ENCODE measurements around the gene MBD3L3. TPM values are rescaled to one million over a fixed set of nuclear protein-coding genes. Genes with fewer than 3 reads are reported as not detected.
"Not testable (repeated sequence)": the region's sequence is repeated elsewhere in the genome, so short reads cannot be mapped to it uniquely, and the experiment has no call there.

Gene MBD3L3
- total RNA-seq, 2 experiments from 2014 or later: not detected

GRCh38 chr19:7067716-7068115 is 9.2 kb upstream of the MBD3L3 start:
- CTCF ChIA-PET: no interaction called here

GRCh38 chr19:7067122-7067521 is 8.6 kb upstream of the MBD3L3 start:
- POLR2A ChIA-PET, CTCF ChIA-PET: not testable (repeated sequence)

More at GRCh38 chr19:7067716-7068115, 9.2 kb upstream of the MBD3L3 start:
- POLR2A ChIA-PET: interaction anchor here (2.5 kb wide), 1 partner anchor 32 kb away, joined by 7 read pairs; no protein-coding TSS in a partner anchor

- ChIA-PET POLR2A (no interaction called here), CTCF (interaction anchor here (0.6 to 1.4 kb wide), 2 partner anchors 199 to 288 kb away, joined by 3 read pairs; no protein-coding TSS in a partner anchor)
Measured at GRCh38 chr19:7063764-7064418, 5.4 kb upstream of the MBD3L3 start.

- ChIA-PET POLR2A (no interaction called here), CTCF (interaction anchor here (1.4 kb wide), 1 partner anchor 199 kb away, joined by 3 read pairs; no protein-coding TSS in a partner anchor)
Measured at GRCh38 chr19:7063339-7063738, 4.9 kb upstream of the MBD3L3 start.

- CTCF ChIA-PET: not testable (repeated sequence)
Measured at GRCh38 chr19:7059977-7060376, 1.5 kb upstream of the MBD3L3 start.

DNA sequence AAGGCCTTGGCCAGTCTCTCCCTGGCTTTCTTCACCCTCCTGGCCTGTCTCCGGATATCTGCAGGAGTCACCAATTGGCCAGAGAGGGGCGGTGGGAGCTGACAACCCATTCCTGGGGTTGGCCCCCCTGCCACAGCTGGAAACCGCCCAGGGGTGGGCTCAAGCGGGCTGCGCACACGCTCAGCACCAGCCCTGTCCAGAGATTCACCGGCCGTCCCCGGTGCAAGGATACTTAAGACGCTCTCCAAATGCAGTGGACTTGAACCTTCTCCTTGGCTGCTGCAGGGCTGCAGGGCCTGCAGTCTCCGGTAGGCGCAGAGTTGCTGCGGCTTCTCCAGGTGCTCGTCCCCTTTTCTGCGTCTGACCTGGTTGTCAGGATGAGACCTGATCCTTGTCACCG is 2.1 kb downstream of the MBD3L3 start:
- POLR2A ChIA-PET, CTCF ChIA-PET: not testable (repeated sequence)

More at GRCh38 chr19:7059977-7060376, 1.5 kb upstream of the MBD3L3 start:
- POLR2A ChIA-PET: not testable (repeated sequence)

DNA sequence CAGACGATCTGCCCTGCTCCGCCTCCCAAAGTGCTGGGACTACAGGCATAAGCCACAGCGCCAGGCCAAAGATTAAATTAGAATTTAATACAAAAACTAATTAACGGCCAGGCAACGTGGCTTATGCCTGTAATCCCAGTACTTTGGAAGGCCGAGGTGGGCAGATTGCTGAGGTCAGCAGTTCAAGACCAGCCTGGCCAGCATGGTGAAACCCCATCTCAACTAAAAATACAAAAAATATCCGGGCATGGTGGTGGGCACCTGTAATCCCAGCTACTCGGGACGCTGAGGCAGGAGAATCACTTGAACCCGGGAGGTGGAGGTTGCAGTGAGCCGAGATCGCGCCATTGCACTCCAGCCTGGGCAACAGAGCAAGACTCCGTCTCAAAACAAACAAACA is 2.8 kb downstream of the MBD3L3 start:
- CTCF ChIA-PET, POLR2A ChIA-PET: not testable (repeated sequence)

DNA sequence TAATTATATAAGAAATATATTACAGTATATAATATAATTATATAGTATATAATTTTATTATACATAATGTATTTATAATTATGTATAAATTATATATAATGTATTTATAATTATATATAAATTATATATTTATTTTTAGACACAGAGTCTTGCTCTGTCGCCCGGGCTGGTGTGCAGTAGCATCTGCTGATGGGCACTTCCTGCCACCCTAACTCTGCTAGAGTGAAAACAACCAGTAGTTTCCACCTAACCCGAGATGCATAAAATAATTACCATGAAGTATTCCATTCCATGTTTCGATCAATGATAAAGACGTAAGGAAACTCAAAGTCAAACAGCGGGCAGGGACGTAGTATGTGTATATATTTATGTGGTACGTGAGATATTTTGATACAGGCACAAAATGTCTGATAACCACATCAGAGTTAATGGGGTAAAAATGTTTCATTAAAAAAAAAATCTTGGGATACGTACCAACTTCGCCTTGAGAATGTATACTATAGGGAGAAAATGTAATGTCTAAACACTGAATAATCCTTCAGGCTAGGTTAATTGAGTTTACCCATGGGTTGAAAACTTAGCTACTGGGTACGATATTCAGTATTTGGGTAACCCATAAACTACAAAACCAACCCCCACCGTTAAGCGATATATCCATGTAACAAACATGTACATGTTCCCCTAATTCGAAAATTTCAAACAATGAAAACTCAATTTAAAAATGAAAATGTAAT is 3.7 kb downstream of the MBD3L3 start:
- POLR2A ChIA-PET, CTCF ChIA-PET: not testable (repeated sequence)

DNA sequence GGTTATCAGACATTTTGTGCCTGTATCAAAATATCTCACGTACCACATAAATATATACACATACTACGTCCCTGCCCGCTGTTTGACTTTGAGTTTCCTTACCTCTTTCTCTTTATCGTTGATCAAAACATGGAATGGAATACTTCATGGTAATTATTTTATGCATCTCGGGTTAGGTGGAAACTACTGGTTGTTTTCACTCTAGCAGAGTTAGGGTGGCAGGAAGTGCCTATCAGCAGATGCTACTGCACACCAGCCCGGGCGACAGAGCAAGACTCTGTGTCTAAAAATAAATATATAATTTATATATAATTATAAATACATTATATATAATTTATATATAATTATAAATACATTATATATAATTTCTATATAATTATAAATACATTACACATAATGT is 5.6 kb downstream of the MBD3L3 start:
- POLR2A ChIA-PET, CTCF ChIA-PET: not testable (repeated sequence)

- POLR2A ChIA-PET, CTCF ChIA-PET: not testable (repeated sequence)
Measured at GRCh38 chr19:7051421-7051820, 7.1 kb downstream of the MBD3L3 start.

GRCh38 chr19:7049021-7049420 is 9.5 kb downstream of the MBD3L3 start, which contains the start of gene MBD3L2:
Gene MBD3L2 (plus strand): TSS chr19:7049321. CDS start chr19:7049374, 53 bp downstream.
- POLR2A ChIA-PET, CTCF ChIA-PET: not testable (repeated sequence)

GRCh38 chr19:7041563-7041962 is 16.9 kb downstream of the MBD3L3 start:
- POLR2A ChIA-PET: not testable (repeated sequence)

DNA sequence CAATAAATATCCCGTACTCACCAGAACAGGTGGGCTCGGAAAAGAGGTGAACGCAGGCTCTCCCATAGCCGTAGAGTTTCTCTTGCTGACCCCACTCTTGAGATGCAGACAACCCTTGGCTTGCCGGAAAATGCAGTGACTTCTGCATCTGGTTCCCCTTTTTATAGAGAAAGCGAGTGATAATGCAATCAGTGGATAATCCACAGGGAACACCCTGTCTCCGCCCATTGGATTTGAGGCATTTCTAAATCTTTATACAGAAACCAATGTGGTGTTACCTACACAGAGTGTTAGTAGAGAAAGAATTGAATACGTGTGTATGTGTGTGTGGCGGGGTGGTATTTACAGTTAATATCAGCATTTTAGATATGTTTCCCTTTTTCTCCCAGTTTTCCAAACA is 18.4 kb downstream of the MBD3L3 start, which contains the start of gene MBD3L4:
Gene MBD3L4, minus strand, starts transcription at position 101 of the 400 bp plus-strand sequence. Its CDS starts 35 bp downstream, at position 66.
- POLR2A ChIA-PET, CTCF ChIA-PET: not testable (repeated sequence)

More at GRCh38 chr19:7041563-7041962, 16.9 kb downstream of the MBD3L3 start:
- CTCF ChIA-PET: not testable (repeated sequence)

GRCh38 chr19:7030278-7030677 is 28.2 kb downstream of the MBD3L3 start, which contains the start of gene MBD3L5:
Gene MBD3L5 (plus strand): TSS chr19:7030578. CDS start chr19:7030612, 34 bp downstream.
- CTCF ChIA-PET, POLR2A ChIA-PET: not testable (repeated sequence)

GRCh38 chr19:7028790-7029189 is 29.7 kb downstream of the MBD3L3 start:
- POLR2A ChIA-PET, CTCF ChIA-PET: not testable (repeated sequence)

GRCh38 chr19:7021331-7021730 is 37.1 kb downstream of the MBD3L3 start, which contains the start of gene MBD3L2B:
Gene MBD3L2B (minus strand): TSS chr19:7021431. CDS start chr19:7021397, 34 bp downstream.
- CTCF ChIA-PET, POLR2A ChIA-PET: not testable (repeated sequence)

DNA sequence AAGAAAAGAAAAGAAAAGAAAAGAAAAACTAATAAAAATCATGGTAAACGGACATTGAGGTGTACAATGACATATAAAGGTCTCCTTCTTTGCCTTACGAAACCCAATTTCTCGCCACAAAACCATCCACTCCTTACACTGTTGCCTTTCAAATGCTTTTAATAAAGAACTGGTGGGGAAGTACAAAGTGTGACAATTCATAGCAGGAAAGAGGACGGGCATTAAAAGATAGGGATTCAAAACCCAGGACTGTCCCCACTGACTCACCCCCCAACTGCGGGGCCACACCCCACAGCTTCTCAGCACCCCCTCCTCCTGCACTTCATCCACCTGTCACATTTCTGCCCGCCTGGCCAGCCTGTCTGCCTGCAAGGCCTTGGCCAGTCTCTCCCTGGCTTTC is 39.6 kb downstream of the MBD3L3 start:
- CTCF ChIA-PET: no interaction called here
- POLR2A ChIA-PET: no interaction called here

DNA sequence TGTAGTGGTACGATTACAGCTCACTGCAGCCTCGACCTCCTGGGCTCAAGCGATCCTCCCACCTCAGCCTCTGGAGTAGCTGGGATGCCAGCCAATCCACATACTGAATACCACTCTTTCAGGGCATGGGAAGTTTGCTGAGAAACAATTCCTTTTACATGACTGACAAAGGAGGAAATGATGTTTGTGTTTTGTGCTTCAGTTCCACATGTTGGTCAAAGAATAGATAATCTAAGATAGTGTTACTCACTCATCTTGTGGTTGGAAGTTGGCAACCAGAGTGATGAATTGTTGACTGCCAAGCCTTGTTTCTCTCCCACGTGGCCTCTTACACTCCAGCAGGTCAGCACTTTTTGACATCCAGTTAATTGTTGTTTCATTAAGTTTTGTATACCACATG is 44.8 kb downstream of the MBD3L3 start:
- ChIA-PET POLR2A (no interaction called here), CTCF (no interaction called here)

- ChIA-PET POLR2A (no interaction called here), CTCF (no interaction called here)
Measured at GRCh38 chr19:7010722-7011593, 47.5 kb downstream of the MBD3L3 start.

GRCh38 chr19:7007859-7008258 is 50.6 kb downstream of the MBD3L3 start:
- ChIA-PET POLR2A (no interaction called here), CTCF (no interaction called here)

Measured in activated CD8-positive, alpha-beta memory T cell treated with anti-CD3 and anti-CD28 coated beads for 36 hours (primary cell).